Ishikawa (cell line): Measurements from ENCODE around the gene ZNF778.

Experiments used
- CEBPB ChIP-seq: IDR thresholded peaks from 2 replicates; pipeline ENCODE4 v1.6.1; 2012
- CREB1 ChIP-seq: IDR thresholded peaks from 2 replicates; pipeline ENCODE4 v1.6.1; 2012; ENCODE audit warnings: low read depth
- EGR1 ChIP-seq: IDR thresholded peaks from 2 replicates; pipeline ENCODE4 v1.6.1; 2012
- EP300 ChIP-seq: IDR thresholded peaks from 2 replicates; pipeline ENCODE4 v1.6.1; 2012; ENCODE audit warnings: borderline replicate concordance
- FOXM1 ChIP-seq: IDR thresholded peaks from 2 replicates; pipeline ENCODE4 v1.6.1; 2012; ENCODE audit warnings: low read depth, borderline replicate concordance
- NFIC ChIP-seq: IDR thresholded peaks from 2 replicates; pipeline ENCODE4 v1.6.1; 2012
- RAD21 ChIP-seq: IDR thresholded peaks from 2 replicates; pipeline ENCODE4 v1.6.1; 2012; ENCODE audit warnings: low read depth
- REST ChIP-seq: IDR thresholded peaks from 2 replicates; pipeline ENCODE4 v1.6.1; 2012; ENCODE audit warnings: low read depth, mild to moderate bottlenecking
- TAF1 ChIP-seq: IDR thresholded peaks from 2 replicates; pipeline ENCODE4 v1.6.1; 2012; ENCODE audit warnings: low read depth, mild to moderate bottlenecking
- TCF12 ChIP-seq: IDR thresholded peaks from 2 replicates; pipeline ENCODE4 v1.6.1; 2012; ENCODE audit warnings: low read depth
- TEAD4 ChIP-seq: IDR thresholded peaks from 2 replicates; pipeline ENCODE4 v1.6.1; 2012
- YY1 ChIP-seq: IDR thresholded peaks from 2 replicates; pipeline ENCODE4 v1.6.1; 2012; ENCODE audit warnings: low read depth
- ZBTB7A ChIP-seq: IDR thresholded peaks from 2 replicates; pipeline ENCODE4 v1.6.1; 2012; ENCODE audit warnings: low read depth
- TF ChIP-seq, protein P1 (sequence below): IDR thresholded peaks from 2 replicates; pipeline ENCODE4 v1.6.1; 2012
- TF ChIP-seq, protein P2 (sequence below): IDR thresholded peaks from 2 replicates; pipeline ENCODE4 v1.6.1; 2012

The ZNF778 gene

DNA sequence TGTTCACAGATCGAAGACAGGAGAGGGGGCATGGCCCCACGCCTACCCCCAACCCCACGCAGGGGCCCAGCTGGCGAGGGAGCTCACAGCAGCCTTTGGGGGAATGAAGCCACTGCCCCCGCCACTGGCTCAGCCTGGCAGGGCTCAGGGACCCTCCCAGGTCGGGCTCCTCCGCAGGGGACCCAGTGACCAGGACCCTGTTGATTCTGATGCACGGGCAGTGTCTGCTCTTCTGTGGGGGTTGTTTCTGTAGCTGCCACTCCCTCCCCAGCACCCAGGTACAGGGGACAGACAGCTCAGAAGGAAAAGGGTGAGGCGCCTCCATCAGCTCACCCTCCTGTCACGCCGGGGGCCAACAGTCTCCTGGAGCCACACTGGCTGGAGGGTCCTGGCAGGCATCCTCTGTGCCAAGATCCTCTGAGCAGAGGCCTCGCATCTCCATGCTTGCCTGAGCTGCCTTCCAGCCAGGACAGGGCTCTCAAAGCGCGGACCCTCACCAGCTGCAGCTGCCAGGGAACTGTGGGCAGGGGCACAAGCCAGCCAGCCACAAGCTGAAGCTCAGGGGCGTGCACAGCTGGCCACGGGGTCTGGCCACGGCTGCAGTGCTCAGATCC is 49.1 kb downstream of the ZNF778 start:
- TF ChIP-seq FOXM1 (no peak), EGR1 (no peak), CEBPB (no peak), EP300 (no peak), TEAD4 (no peak), NFIC (no peak), TAF1 (no peak), RAD21 (no peak), YY1 (no peak), CREB1 (no peak), TCF12 (no peak), REST (no peak), ZBTB7A (no peak)
- TF ChIP-seq, protein P1, sequence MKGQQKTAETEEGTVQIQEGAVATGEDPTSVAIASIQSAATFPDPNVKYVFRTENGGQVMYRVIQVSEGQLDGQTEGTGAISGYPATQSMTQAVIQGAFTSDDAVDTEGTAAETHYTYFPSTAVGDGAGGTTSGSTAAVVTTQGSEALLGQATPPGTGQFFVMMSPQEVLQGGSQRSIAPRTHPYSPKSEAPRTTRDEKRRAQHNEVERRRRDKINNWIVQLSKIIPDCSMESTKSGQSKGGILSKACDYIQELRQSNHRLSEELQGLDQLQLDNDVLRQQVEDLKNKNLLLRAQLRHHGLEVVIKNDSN: no peak
- TF ChIP-seq, protein P2, sequence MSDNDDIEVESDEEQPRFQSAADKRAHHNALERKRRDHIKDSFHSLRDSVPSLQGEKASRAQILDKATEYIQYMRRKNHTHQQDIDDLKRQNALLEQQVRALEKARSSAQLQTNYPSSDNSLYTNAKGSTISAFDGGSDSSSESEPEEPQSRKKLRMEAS: no peak

GRCh38 chr16:89268585-89268984 is 51.1 kb downstream of the ZNF778 start:
- no peak for TF ChIP-seq CREB1
- TF ChIP-seq RAD21: no peak
- TF ChIP-seq EGR1: no peak

- TF ChIP-seq, protein P1: no peak
- no peak for TF ChIP-seq TEAD4
These were observed 51.7 kb downstream of the ZNF778 start for GRCh38 chr16:89268987-89269735.

DNA sequence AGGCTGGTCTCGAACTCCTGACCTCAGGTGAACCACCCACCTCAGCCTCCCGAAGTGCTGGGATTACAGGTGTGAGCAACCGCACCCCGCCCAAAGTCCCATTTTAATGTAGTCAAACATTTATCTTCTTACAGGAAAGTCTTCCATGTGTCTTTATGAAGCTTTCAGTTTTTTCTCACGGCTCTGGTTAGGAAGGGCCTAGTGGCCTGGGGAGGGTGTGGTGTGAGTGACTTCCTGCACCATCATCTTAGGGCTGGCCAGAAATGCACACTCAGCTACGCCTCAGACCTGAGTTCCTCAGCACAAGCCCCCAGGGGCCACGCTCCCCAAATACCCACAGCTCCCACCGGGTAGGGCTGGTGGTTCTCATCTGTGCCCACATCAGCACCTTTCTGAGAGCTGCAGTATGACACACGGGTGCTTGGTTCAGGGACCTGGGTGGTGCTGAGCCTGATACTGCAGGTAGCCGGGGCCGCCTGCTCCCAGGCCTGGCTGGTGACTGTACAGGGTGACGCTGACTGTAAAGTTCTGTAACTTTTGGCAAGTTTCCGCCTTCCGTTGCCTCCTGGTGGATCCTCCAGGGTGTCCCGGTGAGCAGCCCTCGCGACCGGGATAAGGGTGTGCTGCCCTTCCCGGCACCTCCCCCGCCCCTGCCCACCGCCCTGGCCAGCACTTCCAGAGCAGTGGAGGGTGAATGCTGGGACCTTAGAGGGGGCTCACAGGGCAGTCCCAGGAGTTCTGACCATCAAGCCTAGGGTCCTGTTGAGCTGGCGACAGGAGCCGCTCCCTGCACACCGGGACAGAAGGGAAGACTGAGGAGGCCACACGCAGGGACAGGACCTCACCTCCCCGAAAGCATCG is 52.5 kb downstream of the ZNF778 start:
- TF ChIP-seq YY1 (no peak), CEBPB (no peak), TEAD4 (no peak), EP300 (no peak), ZBTB7A (no peak), NFIC (no peak), RAD21 (no peak), CREB1 (no peak), TCF12 (no peak), REST (no peak), FOXM1 (no peak), EGR1 (no peak)
- TF ChIP-seq, protein P2: no peak
- TF ChIP-seq, protein P1: no peak

DNA sequence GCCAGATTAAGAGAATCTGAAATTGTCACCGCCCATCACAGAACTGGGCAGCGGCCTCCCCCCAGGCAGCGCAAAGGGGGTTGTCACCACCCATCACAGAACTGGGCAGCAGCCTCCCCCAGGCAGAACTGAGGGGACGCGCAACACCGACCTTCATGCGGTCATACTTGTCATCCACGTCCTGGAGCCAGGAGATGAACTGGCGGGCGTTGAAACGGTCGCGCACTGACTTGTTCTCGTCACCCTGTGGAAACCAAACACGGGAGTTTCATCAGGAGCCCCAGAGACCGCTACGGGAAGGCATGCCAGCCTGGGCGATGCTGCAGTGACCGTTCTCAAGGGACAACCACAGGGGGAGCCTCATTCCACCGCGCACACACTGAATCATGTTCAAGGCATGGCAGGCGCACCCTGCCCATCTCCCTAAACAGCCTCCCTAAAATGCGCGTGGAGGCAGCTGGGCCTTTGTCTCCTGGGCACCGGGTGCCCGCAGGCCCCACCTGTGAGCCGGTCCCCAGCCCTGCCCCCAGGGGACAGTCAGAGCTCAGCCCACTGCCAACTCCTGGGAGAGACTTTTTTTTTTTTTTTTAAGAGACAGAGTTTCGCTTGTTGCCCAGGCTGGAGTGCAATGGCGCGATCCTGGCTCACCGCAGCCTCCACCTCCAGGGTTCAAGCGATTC is 53.3 kb downstream of the ZNF778 start:
- no peak for TF ChIP-seq ZBTB7A
